HepG2 (cell line): ENCODE measurements around the gene LIN28A. TPM values are rescaled to one million over a fixed set of nuclear protein-coding genes. Genes with fewer than 3 reads are reported as not detected.

Experiments
- ARNT2 ChIP-seq: sonication (generic); formaldehyde crosslinking; IDR thresholded peaks from 2 replicates; pipeline ENCODE4 v1.8.0; 2022; ENCODE audit warnings: mild to moderate bottlenecking, low read depth, missing genetic modification reagents, moderate library complexity
- ATF1 ChIP-seq: IDR thresholded peaks from 2 replicates; pipeline ENCODE4 v1.6.1; 2016; ENCODE audit warnings: mild to moderate bottlenecking, control low read depth
- CSRNP1 ChIP-seq: sonication (generic); formaldehyde crosslinking; IDR thresholded peaks from 2 replicates; pipeline ENCODE4 v1.8.1; 2023; ENCODE audit warnings: mild to moderate bottlenecking, missing genetic modification reagents
- GABPB1 ChIP-seq: IDR thresholded peaks from 2 replicates; pipeline ENCODE4 v1.6.1; 2016; ENCODE audit warnings: mild to moderate bottlenecking, missing genetic modification reagents, moderate library complexity, missing compliant biosample characterization
- MYC ChIP-seq: sonication (generic); formaldehyde crosslinking; IDR thresholded peaks from 2 replicates; pipeline ENCODE4 v1.9.0; 2021; ENCODE audit warnings: missing genetic modification reagents, borderline replicate concordance
- PHF8 ChIP-seq: sonication (generic); formaldehyde crosslinking; IDR thresholded peaks from 2 replicates; pipeline ENCODE4 v1.5.0; 2020; ENCODE audit warnings: missing genetic modification reagents
- RBM39 ChIP-seq: fragments of 200-400 bp; formaldehyde crosslinking; IDR thresholded peaks from one replicate; pipeline ENCODE4 v1.6.1; 2018; ENCODE audit warnings: antibody characterized with exemption, mild to moderate bottlenecking, low read depth, low read length; ENCODE audit not compliant: poor library complexity, severe bottlenecking
- RCOR2 ChIP-seq: IDR thresholded peaks from 2 replicates; pipeline ENCODE4 v1.6.1; 2016; ENCODE audit warnings: missing biosample characterization, missing genetic modification reagents
- SP1 ChIP-seq, 2 experiments: fragments of 450-650 bp in 1 of 2; sonication (generic) in 1 of 2; formaldehyde crosslinking in 1 of 2; IDR thresholded peaks; 2 replicates each; pipeline versions ENCODE4 v1.4.0 to v1.6.1; 2016 to 2020; ENCODE audit warnings: missing genetic modification reagents in 1 of 2
- ZBTB7B ChIP-seq: sonication (generic); formaldehyde crosslinking; IDR thresholded peaks from 2 replicates; pipeline ENCODE4 v1.4.0; 2020; ENCODE audit warnings: missing genetic modification reagents
- ZMYM3 ChIP-seq: sonication (generic); formaldehyde crosslinking; IDR thresholded peaks from 2 replicates; pipeline ENCODE4 v1.5.1; 2020; ENCODE audit warnings: mild to moderate bottlenecking, missing genetic modification reagents
- ZNF367 ChIP-seq: sonication (generic); formaldehyde crosslinking; IDR thresholded peaks from 2 replicates; pipeline ENCODE4 v1.4.0; 2020; ENCODE audit warnings: missing genetic modification reagents, borderline replicate concordance
- ZNF547 ChIP-seq: sonication (generic); formaldehyde crosslinking; IDR thresholded peaks from 2 replicates; pipeline ENCODE4 v1.5.1; 2020; ENCODE audit warnings: mild to moderate bottlenecking, missing genetic modification reagents
- polyA plus RNA-seq, 8 experiments: library from polyadenylated mRNA; depleted of rRNA in 3 of 8; stranded (reverse) in 7 of 8; unstranded in 1 of 8; fragments of >200 nt; fragmentation: Illumina TruSeq in 4 of 8; extraction: Trizol in 4 of 8; gene quantifications; 2 replicates each; pipeline versions ENCODE4 v1.2.1 to v1.2.3, GENCODE V29; 2011 to 2016; ENCODE audit warnings: low read depth in 4 of 8, missing spikeins in 1 of 8, mixed read lengths in 1 of 8; ENCODE audit not compliant: insufficient read depth in 1 of 8
- total RNA-seq, 5 experiments: library from RNA; depleted of rRNA; stranded (reverse); fragments of >200 nt; fragmentation: Illumina TruSeq; extraction: Trizol; gene quantifications; 2 replicates each; pipeline ENCODE4 v1.2.3, GENCODE V29; 2016; ENCODE audit warnings: low read depth in 1 of 5
- TF ChIP-seq, protein P1 (sequence below): sonication (generic); formaldehyde crosslinking; IDR thresholded peaks from 2 replicates; pipeline ENCODE4 v1.5.0; 2020; ENCODE audit warnings: mild to moderate bottlenecking, low read depth, missing genetic modification reagents, borderline replicate concordance
- TF ChIP-seq, protein P2 (sequence below): IDR thresholded peaks from 2 replicates; pipeline ENCODE4 v1.6.1; 2016; ENCODE audit warnings: low read depth
- TF ChIP-seq, protein P3 (sequence below): sonication (generic); formaldehyde crosslinking; IDR thresholded peaks from 2 replicates; pipeline ENCODE4 v1.4.0; 2020; ENCODE audit warnings: missing genetic modification reagents, borderline replicate concordance
- TF ChIP-seq, protein P4 (sequence below): sonication (generic); formaldehyde crosslinking; IDR thresholded peaks from 2 replicates; pipeline ENCODE4 v1.4.0; 2020; ENCODE audit warnings: missing genetic modification reagents
- TF ChIP-seq, protein P5 (sequence below): IDR thresholded peaks from 2 replicates; pipeline ENCODE4 v1.6.1; 2016

Gene LIN28A
- total and polyA plus RNA-seq, 2 of the 13 experiments (the other 11 are each of a cell fraction or from before 2014, with no cell fraction given) = not detected

- TF ChIP-seq CSRNP1 (peak; percentile 81), ZMYM3 (CRISPR knock-in tag) (no peak), RCOR2 (no peak), PHF8 (no peak), MYC (peak; percentile 65; the same call in 1 of the 2 replicates), ZNF547 (CRISPR knock-in tag) (peak; percentile 64; the same call in 1 of the 2 replicates), SP1 (IDR thresholded peaks at IDR 0.05) (no peak), SP1 (CRISPR knock-in tag; IDR thresholded peaks at IDR 0.05) (peak; percentile 85; the same call in 1 of the 2 replicates), ZBTB7B (0 out of 2 replicates have a peak, but pooled peaks have one; percentile 26), ARNT2 (CRISPR knock-in tag) (peak; percentile 79), RBM39 (peak; percentile 39), ZNF367 (CRISPR knock-in tag) (no peak), GABPB1 (CRISPR knock-in tag) (peak; percentile 65; the same call in 1 of the 2 replicates), ATF1 (CRISPR knock-in tag) (no peak)
- TF ChIP-seq, protein P1, sequence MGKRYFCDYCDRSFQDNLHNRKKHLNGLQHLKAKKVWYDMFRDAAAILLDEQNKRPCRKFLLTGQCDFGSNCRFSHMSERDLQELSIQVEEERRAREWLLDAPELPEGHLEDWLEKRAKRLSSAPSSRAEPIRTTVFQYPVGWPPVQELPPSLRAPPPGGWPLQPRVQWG = no peak
- TF ChIP-seq, protein P2, sequence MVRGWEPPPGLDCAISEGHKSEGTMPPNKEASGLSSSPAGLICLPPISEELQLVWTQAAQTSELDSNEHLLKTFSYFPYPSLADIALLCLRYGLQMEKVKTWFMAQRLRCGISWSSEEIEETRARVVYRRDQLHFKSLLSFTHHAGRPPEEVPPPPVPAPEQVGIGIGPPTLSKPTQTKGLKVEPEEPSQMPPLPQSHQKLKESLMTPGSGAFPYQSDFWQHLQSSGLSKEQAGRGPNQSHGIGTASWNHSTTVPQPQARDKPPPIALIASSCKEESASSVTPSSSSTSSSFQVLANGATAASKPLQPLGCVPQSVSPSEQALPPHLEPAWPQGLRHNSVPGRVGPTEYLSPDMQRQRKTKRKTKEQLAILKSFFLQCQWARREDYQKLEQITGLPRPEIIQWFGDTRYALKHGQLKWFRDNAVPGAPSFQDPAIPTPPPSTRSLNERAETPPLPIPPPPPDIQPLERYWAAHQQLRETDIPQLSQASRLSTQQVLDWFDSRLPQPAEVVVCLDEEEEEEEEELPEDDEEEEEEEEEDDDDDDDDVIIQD = no peak
- TF ChIP-seq, protein P3, sequence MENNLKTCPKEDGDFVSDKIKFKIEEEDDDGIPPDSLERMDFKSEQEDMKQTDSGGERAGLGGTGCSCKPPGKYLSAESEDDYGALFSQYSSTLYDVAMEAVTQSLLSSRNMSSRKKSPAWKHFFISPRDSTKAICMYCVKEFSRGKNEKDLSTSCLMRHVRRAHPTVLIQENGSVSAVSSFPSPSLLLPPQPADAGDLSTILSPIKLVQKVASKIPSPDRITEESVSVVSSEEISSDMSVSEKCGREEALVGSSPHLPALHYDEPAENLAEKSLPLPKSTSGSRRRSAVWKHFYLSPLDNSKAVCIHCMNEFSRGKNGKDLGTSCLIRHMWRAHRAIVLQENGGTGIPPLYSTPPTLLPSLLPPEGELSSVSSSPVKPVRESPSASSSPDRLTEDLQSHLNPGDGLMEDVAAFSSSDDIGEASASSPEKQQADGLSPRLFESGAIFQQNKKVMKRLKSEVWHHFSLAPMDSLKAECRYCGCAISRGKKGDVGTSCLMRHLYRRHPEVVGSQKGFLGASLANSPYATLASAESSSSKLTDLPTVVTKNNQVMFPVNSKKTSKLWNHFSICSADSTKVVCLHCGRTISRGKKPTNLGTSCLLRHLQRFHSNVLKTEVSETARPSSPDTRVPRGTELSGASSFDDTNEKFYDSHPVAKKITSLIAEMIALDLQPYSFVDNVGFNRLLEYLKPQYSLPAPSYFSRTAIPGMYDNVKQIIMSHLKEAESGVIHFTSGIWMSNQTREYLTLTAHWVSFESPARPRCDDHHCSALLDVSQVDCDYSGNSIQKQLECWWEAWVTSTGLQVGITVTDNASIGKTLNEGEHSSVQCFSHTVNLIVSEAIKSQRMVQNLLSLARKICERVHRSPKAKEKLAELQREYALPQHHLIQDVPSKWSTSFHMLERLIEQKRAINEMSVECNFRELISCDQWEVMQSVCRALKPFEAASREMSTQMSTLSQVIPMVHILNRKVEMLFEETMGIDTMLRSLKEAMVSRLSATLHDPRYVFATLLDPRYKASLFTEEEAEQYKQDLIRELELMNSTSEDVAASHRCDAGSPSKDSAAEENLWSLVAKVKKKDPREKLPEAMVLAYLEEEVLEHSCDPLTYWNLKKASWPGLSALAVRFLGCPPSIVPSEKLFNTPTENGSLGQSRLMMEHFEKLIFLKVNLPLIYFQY = no peak
- TF ChIP-seq, protein P4, sequence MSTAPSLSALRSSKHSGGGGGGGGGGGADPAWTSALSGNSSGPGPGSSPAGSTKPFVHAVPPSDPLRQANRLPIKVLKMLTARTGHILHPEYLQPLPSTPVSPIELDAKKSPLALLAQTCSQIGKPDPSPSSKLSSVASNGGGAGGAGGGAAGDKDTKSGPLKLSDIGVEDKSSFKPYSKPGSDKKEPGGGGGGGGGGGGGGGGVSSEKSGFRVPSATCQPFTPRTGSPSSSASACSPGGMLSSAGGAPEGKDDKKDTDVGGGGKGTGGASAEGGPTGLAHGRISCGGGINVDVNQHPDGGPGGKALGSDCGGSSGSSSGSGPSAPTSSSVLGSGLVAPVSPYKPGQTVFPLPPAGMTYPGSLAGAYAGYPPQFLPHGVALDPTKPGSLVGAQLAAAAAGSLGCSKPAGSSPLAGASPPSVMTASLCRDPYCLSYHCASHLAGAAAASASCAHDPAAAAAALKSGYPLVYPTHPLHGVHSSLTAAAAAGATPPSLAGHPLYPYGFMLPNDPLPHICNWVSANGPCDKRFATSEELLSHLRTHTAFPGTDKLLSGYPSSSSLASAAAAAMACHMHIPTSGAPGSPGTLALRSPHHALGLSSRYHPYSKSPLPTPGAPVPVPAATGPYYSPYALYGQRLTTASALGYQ (CRISPR knock-in tag) = no peak
- TF ChIP-seq, protein P5, sequence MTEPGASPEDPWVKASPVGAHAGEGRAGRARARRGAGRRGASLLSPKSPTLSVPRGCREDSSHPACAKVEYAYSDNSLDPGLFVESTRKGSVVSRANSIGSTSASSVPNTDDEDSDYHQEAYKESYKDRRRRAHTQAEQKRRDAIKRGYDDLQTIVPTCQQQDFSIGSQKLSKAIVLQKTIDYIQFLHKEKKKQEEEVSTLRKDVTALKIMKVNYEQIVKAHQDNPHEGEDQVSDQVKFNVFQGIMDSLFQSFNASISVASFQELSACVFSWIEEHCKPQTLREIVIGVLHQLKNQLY (CRISPR knock-in tag) = 0 out of 2 replicates have a peak, but pooled peaks have one; percentile 23
Observed at GRCh38 chr1:26472901-26473845, 62.6 kb downstream of the LIN28A start (continued).
